Stomach (tissue), 4 donors: ENCODE results near the gene DOP1B.

Experiments
- CTCF ChIP-seq, 7 experiments: fragments of 450-650 bp in 4 of 7; fragments of 200-600 bp in 3 of 7; sonication (generic) in 3 of 7; IDR thresholded peaks; one replicate each; pipeline ENCODE4 v1.5.1; 2016 to 2019; ENCODE audit warnings: antibody characterized with exemption in 7 of 7, control low read depth in 2 of 7, mild to moderate bottlenecking in 1 of 7
- EP300 ChIP-seq: sonication (generic); formaldehyde crosslinking; IDR thresholded peaks from one replicate; pipeline ENCODE4 v1.6.1; 2017; ENCODE audit warnings: antibody characterized with exemption
- POLR2A ChIP-seq, 4 donors: fragments of 450-650 bp; IDR thresholded peaks; one replicate each; pipeline ENCODE4 v1.6.1; 2016; ENCODE audit warnings: antibody characterized with exemption in 4 of 4, control low read depth in 2 of 4, mild to moderate bottlenecking in 1 of 4, moderate library complexity in 1 of 4
- POLR2AphosphoS5 ChIP-seq, 3 donors: sonication (generic); formaldehyde crosslinking; IDR thresholded peaks; one replicate each; pipeline ENCODE4 v1.6.1; 2016; ENCODE audit warnings: antibody characterized with exemption in 3 of 3

GRCh38 chr21:36184545-36184944 is 27.9 kb downstream of the DOP1B start:
- no peak for TF ChIP-seq CTCF (IDR thresholded peaks at IDR 0.05)
- no peak for TF ChIP-seq POLR2AphosphoS5 (IDR thresholded peaks at IDR 0.05)
- no peak for TF ChIP-seq EP300
- TF ChIP-seq POLR2A (IDR thresholded peaks at IDR 0.05) = no peak
